Mesodermal cell (in vitro differentiated cells): Measurements from ENCODE around the gene SH2B2.
"Not testable (repeated sequence)": the region's sequence is repeated elsewhere in the genome, so short reads cannot be mapped to it uniquely, and the experiment has no call there.

Experiments used
- H3K27ac ChIP-seq: 2 replicates; pipeline ENCODE4 v1.7.0; 2013; ENCODE audit warnings: mild to moderate bottlenecking, low read depth, low read length, moderate library complexity; ENCODE audit not compliant: severe bottlenecking
- H3K36me3 ChIP-seq: 2 replicates; pipeline ENCODE4 v1.7.1; 2013; ENCODE audit warnings: mild to moderate bottlenecking, low read length, moderate library complexity; ENCODE audit not compliant: control insufficient read depth, insufficient read depth
- H3K4me1 ChIP-seq: one replicate; pipeline ENCODE4 v1.7.1; 2013; ENCODE audit warnings: mild to moderate bottlenecking, low read length; ENCODE audit not compliant: insufficient read depth, control insufficient read depth, poor library complexity, severe bottlenecking
- H3K4me3 ChIP-seq: 2 replicates; pipeline ENCODE4 v1.7.0; 2013; ENCODE audit warnings: low read length, control low read depth, mild to moderate bottlenecking; ENCODE audit not compliant: insufficient read depth, poor library complexity, severe bottlenecking; ENCODE audit errors: extremely low read depth
- H3K9me3 ChIP-seq: 2 replicates; pipeline ENCODE4 v1.7.1; 2013; ENCODE audit warnings: mild to moderate bottlenecking, low read length, moderate library complexity; ENCODE audit not compliant: control insufficient read depth
- WGBS, 2 experiments: methylation state at CpG; one replicate each; pipeline ENCODE4 v1.1.5; 2013; ENCODE audit warnings: missing lambda C conversion rate in 2 of 2; ENCODE audit not compliant: insufficient coverage in 2 of 2; 5-methylcytosine and 5-hydroxymethylcytosine counted together

The SH2B2 gene

GRCh38 chr7:102326157-102326889, 39.7 kb downstream of the SH2B2 start:
- WGBS, 2 experiments, result 87 to 98% methylated on average over 6 to 7 of the region's 11 CpGs
- no peak overlapping the region for H3K4me3 ChIP-seq
- no peaks in the 10 kb centered on the region for H3K4me1 ChIP-seq
- no peaks in the 10 kb centered on the region for H3K9me3 ChIP-seq
- H3K36me3 ChIP-seq, result no peaks in the 10 kb centered on the region
- H3K27ac ChIP-seq, result no peak overlapping the region

GRCh38 chr7:102327183-102327582, 40.5 kb downstream of the SH2B2 start:
- not testable (repeated sequence) for H3K36me3 ChIP-seq, H3K4me1 ChIP-seq, H3K4me3 ChIP-seq, H3K9me3 ChIP-seq, H3K27ac ChIP-seq
- WGBS, 2 experiments, result 88 to 95% methylated on average over 2 to 4 of the region's 6 CpGs

DNA sequence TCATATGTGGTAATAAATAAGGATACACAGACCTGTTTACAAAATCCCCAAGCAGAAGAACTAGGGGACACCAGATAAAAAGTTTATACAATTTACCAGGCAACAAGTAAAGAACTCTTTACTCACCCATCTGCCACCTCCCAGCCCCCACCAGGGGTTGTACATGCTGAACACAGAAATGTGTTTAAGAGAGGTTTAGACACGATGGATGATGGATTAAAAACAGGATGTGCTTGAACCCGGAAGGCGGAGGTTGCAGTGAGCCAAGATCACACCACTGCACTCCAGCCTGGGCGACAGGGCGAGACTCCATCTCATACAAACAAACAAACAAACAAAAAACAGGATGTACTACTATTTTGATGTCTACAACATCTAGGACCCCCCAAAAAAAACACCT, 42.2 kb downstream of the SH2B2 start:
- H3K9me3 ChIP-seq, H3K4me1 ChIP-seq, H3K4me3 ChIP-seq, H3K27ac ChIP-seq, H3K36me3 ChIP-seq: not testable (repeated sequence)
- WGBS, 2 experiments, result no CpG with 5 or more reads among the region's 5 CpGs

GRCh38 chr7:102329366-102329765, 42.7 kb downstream of the SH2B2 start:
- not testable (repeated sequence) for H3K4me1 ChIP-seq, H3K4me3 ChIP-seq, H3K36me3 ChIP-seq, H3K9me3 ChIP-seq, H3K27ac ChIP-seq
- WGBS, 2 experiments, result 56 to 57% methylated on average over 2 of the region's 9 CpGs

DNA sequence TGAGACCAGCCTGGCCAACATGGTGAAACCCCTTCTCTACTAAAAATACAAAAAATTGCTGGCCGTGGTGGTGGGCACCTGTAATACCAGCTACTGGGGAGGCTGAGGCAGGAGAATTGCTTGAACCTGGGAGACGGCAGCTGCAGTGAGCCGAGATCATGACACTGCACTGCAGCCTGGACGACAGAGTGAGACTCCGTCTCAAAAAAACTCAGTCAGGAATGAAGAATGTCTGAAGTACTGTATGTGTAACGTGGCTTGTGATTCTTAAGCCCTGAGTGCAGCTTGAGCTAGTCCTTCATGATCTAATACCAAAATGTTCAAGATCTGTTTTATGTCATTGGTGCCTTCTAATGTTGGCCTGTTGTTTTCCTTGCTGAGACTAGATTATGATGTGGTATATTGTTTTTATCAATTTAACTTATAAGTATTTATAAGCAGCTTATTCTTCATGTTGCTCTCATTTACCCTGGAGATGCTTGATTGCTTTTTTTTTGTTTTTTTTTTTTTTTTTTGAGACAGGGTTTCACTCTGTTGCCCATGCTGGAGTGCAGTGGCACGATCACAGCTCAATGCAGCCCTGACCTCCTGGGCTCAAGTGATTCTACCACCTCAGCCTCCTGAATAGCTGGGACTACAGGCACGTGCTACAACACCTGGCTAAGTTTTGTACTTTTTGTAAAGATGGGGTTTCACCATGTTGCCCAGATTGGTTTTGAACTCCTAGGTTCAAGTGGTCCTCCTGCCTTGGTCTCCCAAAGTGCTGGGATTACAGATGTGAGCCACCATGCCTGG, 44.2 kb downstream of the SH2B2 start:
- not testable (repeated sequence) for H3K9me3 ChIP-seq, H3K4me1 ChIP-seq, H3K4me3 ChIP-seq, H3K36me3 ChIP-seq, H3K27ac ChIP-seq
- 76 to 94% methylated on average over 6 to 7 of the region's 8 CpGs for WGBS, 2 experiments

DNA sequence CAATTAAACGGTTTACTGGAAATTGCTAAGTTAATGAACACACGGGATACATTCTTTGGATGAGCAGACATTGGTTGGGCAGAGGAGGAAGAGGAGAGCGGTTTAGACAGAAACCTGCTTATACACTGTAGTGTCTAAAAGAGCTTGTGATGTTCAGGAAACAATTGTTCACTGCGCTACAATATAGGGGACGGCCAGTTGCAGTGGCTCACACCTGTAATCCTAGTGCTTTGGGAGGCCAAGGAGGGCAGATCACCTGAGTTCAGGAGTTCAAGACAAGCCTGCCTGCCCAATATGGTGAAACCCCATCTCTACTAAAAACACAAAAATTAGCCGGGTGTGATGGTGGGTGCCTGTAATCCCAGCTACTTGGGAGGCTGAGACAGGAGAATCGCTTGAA, 48.9 kb downstream of the SH2B2 start:
- not testable (repeated sequence) for H3K27ac ChIP-seq, H3K4me3 ChIP-seq, H3K9me3 ChIP-seq, H3K4me1 ChIP-seq, H3K36me3 ChIP-seq
- WGBS, 2 experiments, result 100% methylated on average over 2 to 3 of the region's 7 CpGs

- H3K27ac ChIP-seq, H3K4me3 ChIP-seq, H3K9me3 ChIP-seq, H3K4me1 ChIP-seq, H3K36me3 ChIP-seq: not testable (repeated sequence)
- WGBS, 2 experiments, result no CpG with 5 or more reads among the region's 8 CpGs
Observed at GRCh38 chr7:102337002-102337401, 50.3 kb downstream of the SH2B2 start.

DNA sequence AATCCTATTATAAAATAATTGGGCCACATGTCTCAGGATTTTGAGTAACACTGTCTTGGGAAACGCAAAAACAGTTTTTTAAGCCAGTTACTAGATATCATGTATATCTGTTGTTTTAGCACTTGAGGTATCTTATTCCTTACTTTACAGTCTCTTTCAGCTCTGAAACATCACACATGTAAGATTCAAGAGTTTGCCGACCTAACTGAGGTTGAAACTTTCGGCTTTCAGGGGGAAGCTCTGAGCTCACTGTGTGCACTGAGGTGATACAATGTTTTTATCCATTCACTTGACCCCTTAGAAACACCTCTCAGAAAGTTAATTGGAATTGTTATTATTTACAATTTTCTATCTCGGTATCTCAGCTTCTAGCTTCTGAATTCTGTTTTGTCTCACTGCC, 50.8 kb downstream of the SH2B2 start:
- H3K27ac ChIP-seq, H3K4me1 ChIP-seq, H3K4me3 ChIP-seq, H3K36me3 ChIP-seq, H3K9me3 ChIP-seq: not testable (repeated sequence)
- no CpG with 5 or more reads among the region's 4 CpGs for WGBS, 2 experiments

DNA sequence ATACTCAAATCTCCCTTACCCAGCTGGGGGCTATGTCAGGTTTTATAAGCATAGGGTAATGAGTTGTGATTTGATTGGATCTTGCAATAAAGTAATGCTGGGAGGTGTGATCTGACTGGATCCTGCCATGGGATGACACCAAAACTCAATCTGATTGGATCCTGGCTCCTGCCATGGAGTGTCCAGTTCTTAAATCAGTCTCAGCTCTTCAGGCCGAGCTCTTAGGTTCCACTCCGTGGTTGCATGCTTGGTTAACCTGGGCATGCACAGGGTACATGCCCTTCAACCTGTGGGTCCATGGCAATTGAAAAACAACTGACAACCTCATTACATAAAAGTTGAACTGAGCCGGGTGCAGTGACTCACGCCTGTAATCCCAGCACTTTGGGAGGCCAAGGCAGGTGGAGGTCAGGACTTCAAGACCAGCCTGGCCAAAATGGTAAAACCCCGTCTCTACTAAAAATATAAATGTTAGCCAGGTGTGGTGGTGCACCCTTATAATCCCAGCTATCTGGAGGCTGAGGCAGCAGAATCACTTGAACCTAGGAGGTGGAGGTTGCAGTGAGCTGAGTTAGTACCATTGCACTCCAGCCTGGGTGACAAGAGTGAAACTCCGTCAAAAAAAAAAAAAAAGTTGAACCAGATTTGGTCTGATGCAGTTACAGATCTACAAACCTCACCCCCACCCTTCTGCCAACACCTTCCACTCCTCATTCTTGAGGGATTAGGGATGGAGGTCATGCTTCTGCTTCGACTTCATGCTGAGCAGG, 54.1 kb downstream of the SH2B2 start:
- H3K36me3 ChIP-seq, H3K4me1 ChIP-seq, H3K27ac ChIP-seq, H3K4me3 ChIP-seq, H3K9me3 ChIP-seq: not testable (repeated sequence)
- WGBS, 2 experiments, result no CpG with 5 or more reads among the region's 7 CpGs

DNA sequence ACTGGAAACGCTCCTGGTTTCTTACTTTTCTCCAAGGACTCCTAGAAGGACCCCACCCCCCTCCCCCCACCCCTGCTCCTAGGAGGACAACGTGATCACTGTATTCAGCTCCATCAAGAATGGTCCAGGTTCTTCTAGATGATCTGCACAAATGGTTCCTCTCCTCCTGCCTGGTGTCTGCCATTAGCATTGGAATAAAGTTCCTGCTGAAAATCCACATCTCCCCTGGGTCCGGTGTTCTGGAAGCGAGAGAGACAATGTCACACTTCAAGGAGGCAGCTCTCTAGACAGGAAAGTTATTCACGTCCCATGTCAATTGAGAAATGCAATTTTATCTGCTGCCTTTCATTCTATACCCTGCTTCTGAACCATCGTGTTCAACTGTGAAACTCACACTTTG, 60.3 kb downstream of the SH2B2 start:
- WGBS, 2 experiments, result no CpG with 5 or more reads among the region's 6 CpGs
- H3K4me3 ChIP-seq, H3K36me3 ChIP-seq, H3K27ac ChIP-seq, H3K9me3 ChIP-seq, H3K4me1 ChIP-seq: not testable (repeated sequence)

GRCh38 chr7:102356344-102356743, 69.7 kb downstream of the SH2B2 start, which contains the start of gene SPDYE6:
SPDYE6 (minus strand) TSS chr7:102356444; CDS start chr7:102356023, 421 bp downstream.
- not testable (repeated sequence) for H3K4me3 ChIP-seq, H3K36me3 ChIP-seq, H3K9me3 ChIP-seq, H3K4me1 ChIP-seq, H3K27ac ChIP-seq
- no CpG with 5 or more reads among the region's 6 CpGs for WGBS, 2 experiments
